Measurements from ENCODE around the gene ARCN1. TPM values are rescaled to one million over a fixed set of nuclear protein-coding genes. Genes with fewer than 3 reads are reported as not detected.

The ARCN1 gene
- polyA plus RNA-seq, 1 donor from 2014 or later: 67.2 TPM

- Histone ChIP-seq H3F3A (ENCODE audit: insufficient read depth, low read length, poor library complexity, severe bottlenecking) (no peaks in the 10 kb centered on the region), H4K20me1 (ENCODE audit: insufficient read depth) (no peaks in the 10 kb centered on the region), H3K79me2 (replicated peaks; ENCODE audit: insufficient read depth, low read length) (peaks cover 12% of the 10 kb centered on the region), H3K4me3 (ENCODE audit: low read length) (no peak overlapping the region), H3K27ac (ENCODE audit: low read length) (no peak overlapping the region), H3K9me2 (ENCODE audit: insufficient read depth, low read length) (no peaks in the 10 kb centered on the region), H3K27me3 (ENCODE audit: insufficient read depth, low read depth, low read length) (no peaks in the 10 kb centered on the region), H3K36me3 (ENCODE audit: insufficient read depth, low read length) (peaks cover 5% of the 10 kb centered on the region), H3K9ac (ENCODE audit: low read length) (no peak overlapping the region), H3K4me2 (ENCODE audit: low read length) (no peak overlapping the region), H3K9me3 (ENCODE audit: low read length) (no peaks in the 10 kb centered on the region), H2AFZ (ENCODE audit: low read depth, low read length) (no peak overlapping the region)
- TF ChIP-seq EP300 (conservative IDR thresholded peaks at IDR 0.05; ENCODE audit: poor library complexity, severe bottlenecking) (no peak), EZH2 (IDR thresholded peaks at IDR 0.05; ENCODE audit: borderline replicate concordance, insufficient read depth, low read length, poor library complexity, severe bottlenecking) (no peak), POLR2AphosphoS5 (IDR thresholded peaks at IDR 0.05) (no peak), SMC3 (conservative IDR thresholded peaks at IDR 0.05; ENCODE audit: poor library complexity) (no peak), MXI1 (conservative IDR thresholded peaks at IDR 0.05; ENCODE audit: poor library complexity, severe bottlenecking) (no peak)
- TF ChIP-seq, protein P1, sequence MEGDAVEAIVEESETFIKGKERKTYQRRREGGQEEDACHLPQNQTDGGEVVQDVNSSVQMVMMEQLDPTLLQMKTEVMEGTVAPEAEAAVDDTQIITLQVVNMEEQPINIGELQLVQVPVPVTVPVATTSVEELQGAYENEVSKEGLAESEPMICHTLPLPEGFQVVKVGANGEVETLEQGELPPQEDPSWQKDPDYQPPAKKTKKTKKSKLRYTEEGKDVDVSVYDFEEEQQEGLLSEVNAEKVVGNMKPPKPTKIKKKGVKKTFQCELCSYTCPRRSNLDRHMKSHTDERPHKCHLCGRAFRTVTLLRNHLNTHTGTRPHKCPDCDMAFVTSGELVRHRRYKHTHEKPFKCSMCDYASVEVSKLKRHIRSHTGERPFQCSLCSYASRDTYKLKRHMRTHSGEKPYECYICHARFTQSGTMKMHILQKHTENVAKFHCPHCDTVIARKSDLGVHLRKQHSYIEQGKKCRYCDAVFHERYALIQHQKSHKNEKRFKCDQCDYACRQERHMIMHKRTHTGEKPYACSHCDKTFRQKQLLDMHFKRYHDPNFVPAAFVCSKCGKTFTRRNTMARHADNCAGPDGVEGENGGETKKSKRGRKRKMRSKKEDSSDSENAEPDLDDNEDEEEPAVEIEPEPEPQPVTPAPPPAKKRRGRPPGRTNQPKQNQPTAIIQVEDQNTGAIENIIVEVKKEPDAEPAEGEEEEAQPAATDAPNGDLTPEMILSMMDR (IDR thresholded peaks at IDR 0.05; ENCODE audit: poor library complexity, severe bottlenecking): no peak
These were observed 45.5 kb upstream of the ARCN1 start for GRCh38 chr11:118526688-118527087.

- no peaks in the 10 kb centered on the region for H4K20me1 ChIP-seq (ENCODE audit: insufficient read depth)
- no peak within 1 kb of the TSS for H2AFZ ChIP-seq (ENCODE audit: low read depth, low read length)
- H3K27me3 ChIP-seq (ENCODE audit: insufficient read depth, low read depth, low read length): no peaks in the 10 kb centered on the region
- TF ChIP-seq, protein P1 (IDR thresholded peaks at IDR 0.05; ENCODE audit: poor library complexity, severe bottlenecking): no peak
- TF ChIP-seq POLR2AphosphoS5 (IDR thresholded peaks at IDR 0.05): no peak
- TF ChIP-seq, protein P2, sequence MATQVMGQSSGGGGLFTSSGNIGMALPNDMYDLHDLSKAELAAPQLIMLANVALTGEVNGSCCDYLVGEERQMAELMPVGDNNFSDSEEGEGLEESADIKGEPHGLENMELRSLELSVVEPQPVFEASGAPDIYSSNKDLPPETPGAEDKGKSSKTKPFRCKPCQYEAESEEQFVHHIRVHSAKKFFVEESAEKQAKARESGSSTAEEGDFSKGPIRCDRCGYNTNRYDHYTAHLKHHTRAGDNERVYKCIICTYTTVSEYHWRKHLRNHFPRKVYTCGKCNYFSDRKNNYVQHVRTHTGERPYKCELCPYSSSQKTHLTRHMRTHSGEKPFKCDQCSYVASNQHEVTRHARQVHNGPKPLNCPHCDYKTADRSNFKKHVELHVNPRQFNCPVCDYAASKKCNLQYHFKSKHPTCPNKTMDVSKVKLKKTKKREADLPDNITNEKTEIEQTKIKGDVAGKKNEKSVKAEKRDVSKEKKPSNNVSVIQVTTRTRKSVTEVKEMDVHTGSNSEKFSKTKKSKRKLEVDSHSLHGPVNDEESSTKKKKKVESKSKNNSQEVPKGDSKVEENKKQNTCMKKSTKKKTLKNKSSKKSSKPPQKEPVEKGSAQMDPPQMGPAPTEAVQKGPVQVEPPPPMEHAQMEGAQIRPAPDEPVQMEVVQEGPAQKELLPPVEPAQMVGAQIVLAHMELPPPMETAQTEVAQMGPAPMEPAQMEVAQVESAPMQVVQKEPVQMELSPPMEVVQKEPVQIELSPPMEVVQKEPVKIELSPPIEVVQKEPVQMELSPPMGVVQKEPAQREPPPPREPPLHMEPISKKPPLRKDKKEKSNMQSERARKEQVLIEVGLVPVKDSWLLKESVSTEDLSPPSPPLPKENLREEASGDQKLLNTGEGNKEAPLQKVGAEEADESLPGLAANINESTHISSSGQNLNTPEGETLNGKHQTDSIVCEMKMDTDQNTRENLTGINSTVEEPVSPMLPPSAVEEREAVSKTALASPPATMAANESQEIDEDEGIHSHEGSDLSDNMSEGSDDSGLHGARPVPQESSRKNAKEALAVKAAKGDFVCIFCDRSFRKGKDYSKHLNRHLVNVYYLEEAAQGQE (IDR thresholded peaks at IDR 0.05; ENCODE audit: borderline replicate concordance): no peak
- TF ChIP-seq EZH2 (IDR thresholded peaks at IDR 0.05; ENCODE audit: borderline replicate concordance, insufficient read depth, low read length, poor library complexity, severe bottlenecking): no peak
- no peak for TF ChIP-seq MXI1 (conservative IDR thresholded peaks at IDR 0.05; ENCODE audit: poor library complexity, severe bottlenecking)
- no peak for TF ChIP-seq TAF1 (IDR thresholded peaks at IDR 0.05; ENCODE audit: low read depth)
- TF ChIP-seq SMC3 (conservative IDR thresholded peaks at IDR 0.05; ENCODE audit: poor library complexity): no peak
- H3K36me3 ChIP-seq (ENCODE audit: insufficient read depth, low read length): peaks cover 5% of the 10 kb centered on the region
- no peak within 1 kb of the TSS for H3K4me3 ChIP-seq (ENCODE audit: low read length)
- no peak within 1 kb of the TSS for H3K4me2 ChIP-seq (ENCODE audit: low read length)
- no peaks in the 10 kb centered on the region for H3K9me2 ChIP-seq (ENCODE audit: insufficient read depth, low read length)
- peaks cover 16% of the 10 kb centered on the region for H3K79me2 ChIP-seq (replicated peaks; ENCODE audit: insufficient read depth, low read length)
- no peaks in the 10 kb centered on the region for H3K9me3 ChIP-seq (ENCODE audit: low read length)
- no peak within 1 kb of the TSS for H3K9ac ChIP-seq (ENCODE audit: low read length)
- no peaks in the 10 kb centered on the region for H3F3A ChIP-seq (ENCODE audit: insufficient read depth, low read length, poor library complexity, severe bottlenecking)
- H3K27ac ChIP-seq (ENCODE audit: low read length): no peak within 1 kb of the TSS
These were observed 45.1 kb upstream of the ARCN1 start, which contains the start of gene TTC36 for GRCh38 chr11:118527109-118527508. TSS of gene TTC36 (plus strand) at chr11:118527474. CDS start at chr11:118527495, 21 bp downstream.
